HL-60 (cell line): ENCODE data around the gene UBAC2.

Experiments
- DNase-seq, 2 experiments: peaks; one replicate each; pipeline ENCODE4 v3.0.0-alpha.2; 2010 to 2020; ENCODE audit warnings: low read depth in 1 of 2, low spot score in 1 of 2
- H3K27ac ChIP-seq: fragments of 250-450 bp; sonication (Bioruptor Pico); replicated peaks from 2 replicates; pipeline ENCODE4 v1.5.1; 2020; ENCODE audit warnings: mild to moderate bottlenecking, moderate library complexity
- H3K27me3 ChIP-seq: fragments of 250-450 bp; sonication (Bioruptor Pico); 2 replicates; pipeline ENCODE4 v1.5.1; 2021; ENCODE audit warnings: mild to moderate bottlenecking, moderate library complexity; ENCODE audit not compliant: insufficient read depth, poor library complexity, severe bottlenecking
- H3K4me3 ChIP-seq: replicated peaks from 2 replicates; pipeline ENCODE4 v1.5.1; 2011; ENCODE audit warnings: mild to moderate bottlenecking, control low read depth, low read length; ENCODE audit not compliant: insufficient read depth
- GABPA ChIP-seq: IDR thresholded peaks from 2 replicates; pipeline ENCODE4 v1.6.1; 2012; ENCODE audit warnings: low read depth
- POLR2AphosphoS5 ChIP-seq: IDR thresholded peaks from 2 replicates; pipeline ENCODE4 v1.6.1; 2012; ENCODE audit warnings: low read depth
- SPI1 ChIP-seq: IDR thresholded peaks from 2 replicates; pipeline ENCODE4 v1.6.1; 2012; ENCODE audit warnings: low read depth, mild to moderate bottlenecking, borderline replicate concordance
- TF ChIP-seq, protein P1 (sequence below): IDR thresholded peaks from 2 replicates; pipeline ENCODE4 v1.6.1; 2012; ENCODE audit warnings: low read depth; ENCODE audit not compliant: insufficient replicate concordance
- TF ChIP-seq, protein P2 (sequence below): IDR thresholded peaks from one replicate; pipeline ENCODE4 v1.5.1; 2011; ENCODE audit warnings: low read length, control low read depth, inconsistent platforms; ENCODE audit not compliant: insufficient read depth

UBAC2 gene

DNA sequence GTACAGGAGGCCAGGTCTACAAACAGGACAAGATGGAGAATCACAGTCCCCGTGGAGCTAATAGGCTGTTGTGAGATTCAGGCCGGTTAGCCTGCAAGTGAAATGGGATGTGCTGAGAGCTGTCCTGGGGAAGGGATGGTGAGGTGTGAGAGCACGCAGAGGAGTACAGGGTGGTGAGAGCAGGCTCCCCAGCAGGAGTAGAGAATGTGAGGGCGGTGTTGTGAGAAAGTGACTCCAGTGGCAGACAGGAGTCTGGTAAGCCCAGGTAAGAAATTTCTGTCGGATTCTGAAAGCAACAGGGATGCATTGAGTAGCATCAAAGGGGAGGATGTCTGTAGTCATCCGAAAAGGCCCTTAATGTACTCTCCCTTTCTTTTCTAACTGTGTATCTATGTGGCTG, 157.3 kb downstream of the UBAC2 start:
- no peaks in the 10 kb centered on the region for H3K27me3 ChIP-seq
- no peak for DNase-seq
- no peak overlapping the region for H3K4me3 ChIP-seq
- TF ChIP-seq, protein P1, sequence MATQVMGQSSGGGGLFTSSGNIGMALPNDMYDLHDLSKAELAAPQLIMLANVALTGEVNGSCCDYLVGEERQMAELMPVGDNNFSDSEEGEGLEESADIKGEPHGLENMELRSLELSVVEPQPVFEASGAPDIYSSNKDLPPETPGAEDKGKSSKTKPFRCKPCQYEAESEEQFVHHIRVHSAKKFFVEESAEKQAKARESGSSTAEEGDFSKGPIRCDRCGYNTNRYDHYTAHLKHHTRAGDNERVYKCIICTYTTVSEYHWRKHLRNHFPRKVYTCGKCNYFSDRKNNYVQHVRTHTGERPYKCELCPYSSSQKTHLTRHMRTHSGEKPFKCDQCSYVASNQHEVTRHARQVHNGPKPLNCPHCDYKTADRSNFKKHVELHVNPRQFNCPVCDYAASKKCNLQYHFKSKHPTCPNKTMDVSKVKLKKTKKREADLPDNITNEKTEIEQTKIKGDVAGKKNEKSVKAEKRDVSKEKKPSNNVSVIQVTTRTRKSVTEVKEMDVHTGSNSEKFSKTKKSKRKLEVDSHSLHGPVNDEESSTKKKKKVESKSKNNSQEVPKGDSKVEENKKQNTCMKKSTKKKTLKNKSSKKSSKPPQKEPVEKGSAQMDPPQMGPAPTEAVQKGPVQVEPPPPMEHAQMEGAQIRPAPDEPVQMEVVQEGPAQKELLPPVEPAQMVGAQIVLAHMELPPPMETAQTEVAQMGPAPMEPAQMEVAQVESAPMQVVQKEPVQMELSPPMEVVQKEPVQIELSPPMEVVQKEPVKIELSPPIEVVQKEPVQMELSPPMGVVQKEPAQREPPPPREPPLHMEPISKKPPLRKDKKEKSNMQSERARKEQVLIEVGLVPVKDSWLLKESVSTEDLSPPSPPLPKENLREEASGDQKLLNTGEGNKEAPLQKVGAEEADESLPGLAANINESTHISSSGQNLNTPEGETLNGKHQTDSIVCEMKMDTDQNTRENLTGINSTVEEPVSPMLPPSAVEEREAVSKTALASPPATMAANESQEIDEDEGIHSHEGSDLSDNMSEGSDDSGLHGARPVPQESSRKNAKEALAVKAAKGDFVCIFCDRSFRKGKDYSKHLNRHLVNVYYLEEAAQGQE: no peak
- TF ChIP-seq SPI1 (no peak), POLR2AphosphoS5 (no peak), GABPA (no peak)
- TF ChIP-seq, protein P2, sequence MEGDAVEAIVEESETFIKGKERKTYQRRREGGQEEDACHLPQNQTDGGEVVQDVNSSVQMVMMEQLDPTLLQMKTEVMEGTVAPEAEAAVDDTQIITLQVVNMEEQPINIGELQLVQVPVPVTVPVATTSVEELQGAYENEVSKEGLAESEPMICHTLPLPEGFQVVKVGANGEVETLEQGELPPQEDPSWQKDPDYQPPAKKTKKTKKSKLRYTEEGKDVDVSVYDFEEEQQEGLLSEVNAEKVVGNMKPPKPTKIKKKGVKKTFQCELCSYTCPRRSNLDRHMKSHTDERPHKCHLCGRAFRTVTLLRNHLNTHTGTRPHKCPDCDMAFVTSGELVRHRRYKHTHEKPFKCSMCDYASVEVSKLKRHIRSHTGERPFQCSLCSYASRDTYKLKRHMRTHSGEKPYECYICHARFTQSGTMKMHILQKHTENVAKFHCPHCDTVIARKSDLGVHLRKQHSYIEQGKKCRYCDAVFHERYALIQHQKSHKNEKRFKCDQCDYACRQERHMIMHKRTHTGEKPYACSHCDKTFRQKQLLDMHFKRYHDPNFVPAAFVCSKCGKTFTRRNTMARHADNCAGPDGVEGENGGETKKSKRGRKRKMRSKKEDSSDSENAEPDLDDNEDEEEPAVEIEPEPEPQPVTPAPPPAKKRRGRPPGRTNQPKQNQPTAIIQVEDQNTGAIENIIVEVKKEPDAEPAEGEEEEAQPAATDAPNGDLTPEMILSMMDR: no peak
- H3K27ac ChIP-seq: no peak overlapping the region

DNA sequence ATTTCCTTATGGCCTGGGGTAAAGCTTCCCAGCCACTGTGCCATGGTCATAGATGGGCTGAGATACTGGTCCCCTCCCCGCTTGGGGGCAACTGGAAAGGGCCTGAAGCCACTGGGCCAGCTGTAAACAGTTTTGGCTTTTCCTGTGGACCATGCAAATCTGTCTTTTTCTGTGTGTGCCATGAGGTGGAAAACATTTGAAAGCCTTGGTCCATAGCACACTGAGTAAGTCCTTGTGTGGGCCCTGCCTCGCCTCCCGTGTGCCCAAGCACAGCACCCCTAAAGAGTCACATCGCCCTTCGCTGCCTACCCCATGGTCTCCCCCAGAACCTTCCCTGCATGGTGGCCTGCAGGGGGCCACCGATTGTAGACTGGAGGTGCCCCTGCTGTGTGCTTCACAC, 158.9 kb downstream of the UBAC2 start:
- no peak for DNase-seq
- Histone ChIP-seq H3K27ac (no peak overlapping the region), H3K27me3 (no peaks in the 10 kb centered on the region), H3K4me3 (no peak overlapping the region)
- TF ChIP-seq POLR2AphosphoS5: no peak
- TF ChIP-seq, protein P2: no peak
- TF ChIP-seq, protein P1: no peak
- TF ChIP-seq SPI1: no peak
- no peak for TF ChIP-seq GABPA

DNA sequence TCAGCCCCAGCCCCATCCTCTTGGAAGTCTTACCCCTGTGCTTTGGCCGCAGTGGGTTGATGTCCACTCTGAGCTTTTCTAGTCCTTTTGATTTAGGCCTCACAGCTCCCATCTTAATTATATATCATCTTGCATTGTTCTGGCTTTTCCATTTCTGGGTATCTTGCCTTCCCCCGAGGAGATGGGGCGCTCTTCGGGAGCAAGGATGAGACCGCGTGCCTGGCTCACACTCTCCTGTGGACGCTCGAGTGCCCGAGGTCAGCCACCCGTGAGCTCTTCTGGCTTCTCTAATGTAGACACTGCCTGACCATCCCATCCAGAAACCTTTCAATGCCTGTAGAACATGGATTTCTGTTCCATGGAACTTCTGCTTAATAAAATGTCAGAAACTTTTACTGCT, 160.0 kb downstream of the UBAC2 start:
- H3K27ac ChIP-seq: no peak overlapping the region
- DNase-seq: no peak
- no peaks in the 10 kb centered on the region for H3K27me3 ChIP-seq
- TF ChIP-seq, protein P1: no peak
- no peak for TF ChIP-seq POLR2AphosphoS5
- TF ChIP-seq, protein P2: no peak
- TF ChIP-seq GABPA: no peak
- no peak for TF ChIP-seq SPI1
- H3K4me3 ChIP-seq: no peak overlapping the region
